NCI-H2171 treated with DMSO at 0.1 percent for 48 hours (cell line): ENCODE measurements around the gene TMEM150A.
"Not testable (repeated sequence)": the region's sequence is repeated elsewhere in the genome, so short reads cannot be mapped to it uniquely, and the experiment has no call there.

ENCODE experiments used
- DNase-seq: peaks from one replicate; lab custom pipeline; 2025; lab: John Stamatoyannopoulos, UW

Gene TMEM150A

DNA sequence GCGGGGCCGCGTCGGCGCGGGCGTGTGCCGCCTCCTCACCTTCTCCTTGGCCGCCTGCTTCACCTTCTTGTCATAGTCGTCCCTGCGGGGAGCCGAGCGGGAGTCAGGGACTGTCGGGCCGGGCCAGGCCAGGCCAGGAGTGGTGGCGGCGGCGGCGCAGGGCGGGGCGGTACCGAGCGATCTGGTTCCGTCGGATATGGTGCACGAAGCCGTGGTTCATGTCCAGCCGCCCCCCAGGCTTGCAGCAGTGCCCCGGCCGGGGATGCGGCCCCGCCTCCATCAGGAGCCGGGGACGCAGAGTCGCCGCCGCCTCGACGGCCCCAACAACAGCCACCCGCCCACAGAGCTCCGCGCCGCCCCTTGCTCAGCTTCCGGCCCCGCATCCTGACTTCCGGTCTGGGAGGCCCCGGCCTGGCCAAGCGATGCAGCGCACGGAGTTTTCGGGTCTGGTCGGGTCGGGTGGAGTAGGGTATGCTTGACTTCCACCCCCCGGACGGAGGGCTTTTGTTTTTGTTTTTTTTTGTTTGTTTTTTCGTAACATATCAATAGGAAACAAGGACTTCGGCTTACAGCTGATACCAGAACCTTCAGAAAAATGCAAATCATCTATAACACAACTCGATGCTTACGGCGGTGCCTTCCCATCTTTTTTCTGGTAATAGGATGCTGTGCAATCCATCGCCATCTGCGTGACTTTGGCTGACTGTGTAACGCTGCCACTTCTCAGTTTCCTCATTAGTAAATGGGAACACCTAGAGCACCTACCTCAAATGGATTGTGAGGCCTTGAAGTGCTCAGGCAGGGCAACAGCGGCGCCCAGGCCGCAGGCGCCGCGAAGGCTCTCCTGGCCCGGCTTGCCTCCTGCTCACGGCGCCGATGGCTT, 9.4 kb upstream of the TMEM150A start, which contains the start of gene C2orf68:
TSS of gene C2orf68 (minus strand) at position 362 of the 883 bp plus-strand sequence. CDS start at position 280, 82 bp downstream.
- DNase-seq, result peak; percentile 92

DNA sequence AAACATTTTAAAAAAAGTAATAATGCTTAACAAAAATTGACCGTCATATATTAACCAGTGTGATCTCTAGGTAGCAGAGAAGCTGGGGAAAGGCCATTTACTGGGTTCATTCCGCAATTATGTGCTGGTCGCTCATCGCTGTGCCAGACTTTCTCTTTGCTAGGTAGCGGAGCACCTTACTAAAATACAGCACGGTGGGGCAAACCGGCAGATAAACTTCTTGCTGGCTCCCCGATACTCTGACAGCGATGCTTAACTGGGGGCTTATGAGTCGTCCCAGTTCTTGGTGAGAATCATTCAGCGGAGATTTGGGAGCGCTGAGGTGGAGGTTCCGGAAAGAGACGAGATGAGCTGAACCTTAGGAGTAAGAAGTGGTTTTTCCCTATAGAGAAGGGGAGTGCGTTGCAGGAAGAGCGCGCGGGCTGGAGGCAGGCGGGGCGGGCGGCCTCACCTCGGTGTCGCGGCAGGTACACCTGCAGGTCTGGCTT, 8.8 kb upstream of the TMEM150A start:
- no peak for DNase-seq

DNA sequence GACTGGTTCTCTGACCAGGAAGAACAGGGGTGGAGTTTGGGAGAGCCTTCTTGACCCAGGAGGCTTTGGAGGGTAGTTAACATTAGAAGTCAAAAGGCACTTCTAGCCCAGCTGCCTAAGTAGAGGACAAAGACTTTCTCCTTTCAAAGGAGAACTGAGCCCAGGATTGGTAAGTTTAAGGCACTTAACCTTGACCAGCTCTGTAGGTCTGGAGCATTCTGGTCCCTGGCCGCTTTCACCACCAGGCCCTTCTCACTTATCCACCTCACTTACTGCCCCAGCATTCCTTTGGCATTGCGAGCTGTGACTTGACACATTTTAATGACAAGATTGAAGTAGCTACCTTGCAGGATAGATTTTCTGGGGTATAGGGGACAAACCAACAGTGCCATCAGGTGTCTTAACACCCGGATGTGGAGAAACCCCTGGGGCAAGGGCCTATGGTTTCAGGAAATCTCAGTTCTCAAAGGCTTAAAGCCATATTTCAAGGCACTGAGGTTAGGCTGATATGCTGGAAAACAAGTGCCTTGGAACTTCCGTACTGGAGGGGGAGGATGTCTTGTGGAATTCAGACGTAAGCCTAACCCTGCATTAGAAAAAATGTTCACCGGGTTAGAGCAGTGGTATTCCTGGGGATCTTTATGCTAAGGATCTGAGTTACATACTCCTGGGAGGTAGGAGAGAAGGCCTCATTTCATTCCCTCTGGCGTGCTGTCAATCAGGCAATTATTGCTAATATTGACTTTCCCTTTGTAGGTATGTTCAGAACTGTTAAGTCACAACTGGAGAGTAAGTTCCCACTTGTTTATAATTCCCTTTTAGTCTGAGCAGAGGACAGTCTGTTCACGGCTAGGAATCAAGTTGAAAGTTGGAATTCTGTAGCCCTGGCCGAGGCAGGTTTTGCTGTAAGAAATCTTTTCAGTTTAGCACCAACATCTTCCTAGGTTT, 5.0 kb upstream of the TMEM150A start:
- no peak for DNase-seq

DNA sequence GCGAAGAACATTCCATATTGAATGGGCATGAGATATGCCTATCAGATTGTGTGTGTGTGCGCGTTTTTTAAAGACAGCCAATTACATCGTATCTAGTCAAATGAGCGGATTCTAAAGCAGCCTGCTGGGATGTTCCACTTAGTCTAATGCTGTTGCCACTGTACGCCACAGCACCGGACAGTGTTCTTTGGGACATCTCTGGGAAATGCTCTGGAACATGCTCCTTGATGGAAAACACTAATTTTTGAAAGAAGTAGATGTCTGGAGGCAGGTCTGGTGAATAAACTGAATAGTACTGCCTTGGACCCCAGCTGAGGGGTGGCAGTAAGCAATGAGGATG, 3.6 kb upstream of the TMEM150A start:
- DNase-seq, result no peak

DNA sequence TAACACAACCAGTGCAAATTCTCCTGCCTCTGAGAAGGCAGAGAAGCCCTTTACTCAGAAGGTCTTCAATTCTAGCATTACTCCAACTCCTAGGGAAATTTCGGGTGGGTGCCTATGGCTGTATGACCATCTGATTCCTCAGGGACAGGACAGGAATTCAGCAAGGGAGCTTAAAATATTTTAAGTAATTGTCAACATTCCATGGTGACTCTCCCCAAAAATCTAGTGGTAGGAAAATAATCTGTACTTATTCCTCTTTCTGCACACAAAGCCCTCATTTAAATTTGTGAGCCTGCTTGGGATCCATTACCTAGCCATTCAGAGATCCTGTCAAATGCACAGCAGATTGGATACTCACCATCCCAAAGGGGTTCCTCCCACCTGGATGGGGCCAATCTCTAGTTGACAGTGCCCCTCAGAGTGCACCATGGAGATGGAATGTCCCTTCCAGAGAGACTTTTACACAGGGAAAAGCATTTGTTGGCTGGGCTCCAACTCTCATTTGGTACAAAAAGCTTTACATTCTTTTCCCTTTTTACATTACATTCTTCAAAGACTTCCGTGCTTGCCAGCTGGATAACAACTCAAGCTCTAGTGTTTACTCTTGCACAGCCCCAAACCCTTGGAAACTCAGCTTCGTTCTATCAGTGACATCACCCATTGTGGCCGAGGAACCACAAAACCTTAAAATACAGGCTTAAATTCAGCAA, 3.1 kb upstream of the TMEM150A start:
- no peak for DNase-seq

DNA sequence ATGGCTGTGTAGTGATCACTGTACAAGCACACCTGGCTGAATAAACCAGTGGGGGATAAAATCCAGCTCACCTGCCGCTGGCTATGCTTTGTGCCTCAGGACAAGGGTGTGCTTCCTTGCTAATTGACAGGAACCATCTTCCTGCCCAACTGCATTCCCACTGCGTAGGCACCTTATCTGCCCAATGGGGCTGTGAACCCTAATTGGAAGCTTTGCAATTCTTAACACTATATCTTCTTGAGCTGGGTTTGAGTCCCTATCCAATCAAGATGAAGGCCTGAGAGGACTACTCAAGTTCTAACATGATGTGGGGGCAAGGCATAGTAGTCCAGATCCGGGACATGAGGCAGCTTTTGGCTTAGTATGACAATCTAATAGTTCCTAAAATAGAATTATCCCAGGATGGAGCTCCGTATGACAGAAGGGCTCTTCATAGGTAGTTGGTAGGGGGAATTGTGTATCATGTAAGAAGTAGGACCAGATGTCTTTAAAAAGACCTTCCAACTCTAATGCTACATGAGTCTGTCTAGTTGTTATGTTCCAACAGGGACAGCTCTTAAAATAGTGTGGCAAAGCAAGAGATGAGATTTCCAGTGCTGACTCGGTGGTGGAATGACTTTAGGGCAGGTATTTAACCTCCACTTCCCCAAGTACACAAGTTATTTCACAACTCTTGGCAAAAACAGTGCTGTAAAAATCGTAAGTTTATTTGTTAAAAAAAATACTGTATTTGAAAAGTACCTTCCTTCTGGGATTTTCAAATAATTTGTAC, 2.3 kb upstream of the TMEM150A start:
- DNase-seq, result no peak

DNA sequence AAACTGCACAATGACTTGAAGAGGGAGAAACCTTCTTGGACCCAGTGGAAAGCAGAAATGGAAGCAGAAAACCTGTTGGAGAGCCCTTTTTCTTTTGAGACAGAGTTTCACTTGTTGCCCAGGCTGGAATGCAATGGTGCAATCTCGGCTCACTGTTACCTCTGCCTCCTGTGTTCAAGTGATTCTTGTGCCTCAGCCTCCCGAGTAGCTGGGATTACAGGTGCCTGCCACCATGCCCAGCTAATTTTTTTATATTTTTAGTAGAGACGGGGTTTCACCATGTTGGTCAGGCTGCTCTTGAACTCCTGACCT, 1.6 kb upstream of the TMEM150A start:
- DNase-seq, result not testable (repeated sequence)

DNA sequence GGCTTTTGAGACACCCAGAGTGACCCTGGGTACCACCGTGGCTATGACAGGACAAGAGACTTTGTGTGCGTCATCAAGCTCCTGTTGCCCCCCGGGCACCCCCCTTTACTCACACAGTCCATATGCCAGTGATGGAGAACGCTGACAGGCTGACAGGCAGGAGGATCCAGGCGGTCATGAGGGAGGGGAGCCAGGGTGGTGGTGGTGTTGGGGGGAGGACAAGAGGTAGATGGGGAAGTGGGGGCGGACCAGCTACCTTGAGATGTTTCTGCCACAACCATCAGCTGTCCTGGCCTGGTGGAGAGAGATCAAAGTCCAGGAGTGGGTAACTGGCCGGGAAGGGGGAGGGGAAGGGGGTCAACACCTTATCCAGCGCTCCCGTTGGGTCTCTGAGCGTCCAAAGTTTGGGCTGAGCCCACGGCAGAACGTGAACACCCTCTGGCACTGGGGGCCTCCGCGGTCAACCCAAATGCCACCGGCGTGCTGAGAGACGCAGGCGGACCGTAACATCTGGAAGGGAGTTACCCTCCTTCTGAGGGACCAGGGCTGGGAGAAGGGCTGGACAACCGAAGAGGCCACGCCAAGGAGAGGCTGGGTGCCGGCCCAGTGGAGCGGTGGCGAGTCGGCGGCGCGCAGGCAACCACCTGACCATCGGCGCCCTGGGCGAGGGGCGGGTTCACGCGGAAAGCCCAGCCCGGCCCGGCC, 575 bp downstream of the TMEM150A start:
- DNase-seq, result no peak

DNA sequence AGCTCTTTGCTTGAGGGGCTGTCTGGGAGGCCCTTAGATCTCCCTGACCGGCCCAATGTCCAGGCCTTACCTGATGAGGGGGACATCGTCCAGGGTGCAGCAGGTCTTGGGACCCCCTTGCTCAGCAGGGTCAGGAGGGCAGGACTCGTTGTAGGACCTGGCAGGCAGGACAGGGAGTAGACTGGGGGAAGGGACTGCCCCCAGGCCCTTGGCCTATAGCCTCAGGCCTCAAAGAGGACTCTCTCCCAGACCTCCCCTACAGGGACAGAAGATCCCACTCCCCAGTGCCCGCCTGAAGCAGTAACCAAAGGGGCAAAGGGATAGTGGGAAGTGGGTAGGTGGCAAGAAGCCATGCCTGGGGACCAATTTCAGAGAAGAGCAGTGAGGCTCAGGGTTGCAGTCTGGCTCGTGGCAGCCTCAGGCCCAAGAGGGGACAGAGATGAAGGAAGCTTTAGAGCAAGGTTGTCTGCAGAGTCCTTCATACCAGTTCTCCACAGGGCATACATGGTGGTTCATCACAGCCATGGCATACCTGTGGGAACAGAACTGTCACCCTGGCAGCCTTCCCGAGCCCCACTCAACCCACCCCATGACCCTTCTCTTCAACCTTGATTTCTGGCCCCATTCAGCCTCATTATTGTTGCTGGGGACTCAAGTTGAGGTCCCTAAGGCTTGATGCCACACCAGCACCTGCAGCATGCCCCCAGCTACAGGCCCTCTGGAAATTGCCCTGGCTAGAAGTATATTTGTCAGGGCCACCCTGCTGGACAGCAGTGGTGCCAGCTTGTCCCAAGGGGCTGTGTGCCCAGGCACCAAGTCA, 1.3 kb downstream of the TMEM150A start:
- no peak for DNase-seq

DNA sequence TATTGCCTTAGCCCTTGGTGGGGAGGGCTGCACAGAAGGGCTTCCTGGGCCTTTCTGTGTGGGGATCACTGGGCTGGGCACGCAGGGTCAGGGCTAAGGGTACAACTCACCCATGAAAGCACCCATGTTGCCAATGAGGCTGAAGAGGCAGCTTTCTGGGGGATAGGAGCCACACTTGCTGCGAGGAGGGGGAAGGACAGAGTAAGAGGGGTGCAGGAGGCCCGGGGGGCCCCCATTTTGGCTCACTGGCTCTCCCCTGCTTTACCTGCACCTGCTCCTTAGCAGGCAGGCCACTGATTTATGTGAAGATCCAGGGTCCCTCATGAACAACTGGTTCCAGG, 2.3 kb downstream of the TMEM150A start:
- DNase-seq, result no peak

DNA sequence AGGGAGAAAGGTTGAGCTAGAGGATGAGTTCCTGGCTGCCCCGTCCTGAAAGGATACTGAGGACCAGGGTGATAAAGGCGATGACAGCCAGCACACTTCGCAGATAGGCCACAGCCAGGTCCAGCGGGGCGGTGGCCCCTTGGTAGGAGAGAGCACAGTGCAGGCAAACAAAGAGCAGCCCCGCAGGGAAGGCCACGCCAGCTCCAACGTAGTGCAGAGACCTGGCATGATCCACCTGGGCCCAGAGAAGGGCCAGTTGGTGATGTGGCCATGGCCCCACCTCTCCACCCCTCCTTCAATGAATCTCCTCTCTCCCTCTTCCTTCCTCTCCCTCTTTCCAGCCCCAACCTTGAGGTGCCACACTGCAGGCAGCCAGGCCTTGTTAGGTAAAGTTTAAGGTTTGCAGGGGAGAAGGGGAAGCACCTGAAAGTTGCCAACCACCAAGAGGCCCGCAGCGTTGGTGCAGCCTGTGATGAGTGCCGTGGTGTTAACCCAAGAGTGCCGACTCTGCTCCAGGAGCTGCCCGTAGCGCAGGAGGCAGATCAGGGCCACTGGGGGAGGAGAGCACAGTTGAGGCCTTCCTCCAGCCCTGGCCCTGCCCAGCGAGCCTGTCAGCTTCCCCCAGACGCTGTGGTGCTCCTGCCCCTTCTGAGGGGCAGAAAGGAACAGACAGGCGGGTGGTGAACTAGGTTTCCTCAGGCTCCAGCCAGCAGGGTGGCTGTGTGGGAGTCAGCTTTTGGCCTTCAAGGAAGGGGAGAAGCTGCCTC, 2.8 kb downstream of the TMEM150A start:
- DNase-seq, result no peak

DNA sequence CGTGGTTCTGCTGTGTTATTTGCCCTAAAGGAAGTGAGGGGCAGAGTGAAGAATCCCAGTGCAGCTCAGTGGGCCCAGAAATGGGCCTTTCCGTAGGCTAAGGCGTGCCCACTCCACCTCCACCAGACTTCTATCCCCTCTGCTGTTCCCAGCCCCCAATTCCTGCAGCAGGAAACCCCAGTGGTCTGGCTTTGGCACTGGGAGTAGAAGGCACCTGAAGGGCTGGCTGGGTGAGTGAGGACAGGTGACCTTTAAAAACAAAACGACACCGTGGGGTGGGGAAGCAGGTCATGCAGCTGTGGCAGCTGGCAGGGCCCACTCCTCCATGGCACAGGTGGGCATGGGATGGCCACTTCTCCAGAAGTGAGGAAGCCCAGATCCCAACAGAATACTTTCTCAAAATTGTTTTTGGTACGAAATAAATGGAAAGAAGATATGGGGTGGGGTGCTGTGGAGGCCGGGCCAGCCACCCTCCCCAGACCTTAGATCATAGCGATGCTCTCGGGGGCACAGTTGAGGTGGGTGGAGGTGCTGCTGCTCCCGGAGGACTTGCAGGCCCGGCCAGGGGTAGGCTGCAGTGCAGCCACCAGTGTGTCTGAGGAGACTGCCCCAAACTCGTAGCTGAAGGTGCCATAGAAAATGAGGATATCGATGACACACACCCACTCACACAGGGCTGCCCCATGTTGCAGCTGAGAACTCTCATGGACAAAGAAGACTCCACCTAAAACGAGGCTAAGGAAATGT, 3.7 kb downstream of the TMEM150A start:
- DNase-seq, result no peak

DNA sequence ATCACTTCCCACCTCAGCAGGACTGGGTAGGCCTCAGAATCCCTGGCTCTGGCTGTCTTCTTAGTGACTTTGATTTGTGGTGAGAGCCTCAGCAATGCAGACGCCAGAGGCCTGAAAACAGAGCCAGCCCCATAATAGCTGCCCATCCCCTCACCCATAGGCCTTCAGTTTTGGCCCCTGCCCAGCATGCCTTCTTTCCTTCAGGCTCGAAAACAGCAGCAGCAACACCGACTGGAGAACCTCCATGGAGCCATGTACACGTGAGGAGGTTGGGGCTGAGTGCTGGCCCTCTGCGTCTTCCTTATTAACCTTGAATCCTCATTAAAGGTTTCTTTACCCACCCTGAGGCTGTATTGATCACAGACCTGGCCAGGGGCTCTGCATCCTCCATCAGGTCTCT, 5.3 kb downstream of the TMEM150A start:
- no peak for DNase-seq

DNA sequence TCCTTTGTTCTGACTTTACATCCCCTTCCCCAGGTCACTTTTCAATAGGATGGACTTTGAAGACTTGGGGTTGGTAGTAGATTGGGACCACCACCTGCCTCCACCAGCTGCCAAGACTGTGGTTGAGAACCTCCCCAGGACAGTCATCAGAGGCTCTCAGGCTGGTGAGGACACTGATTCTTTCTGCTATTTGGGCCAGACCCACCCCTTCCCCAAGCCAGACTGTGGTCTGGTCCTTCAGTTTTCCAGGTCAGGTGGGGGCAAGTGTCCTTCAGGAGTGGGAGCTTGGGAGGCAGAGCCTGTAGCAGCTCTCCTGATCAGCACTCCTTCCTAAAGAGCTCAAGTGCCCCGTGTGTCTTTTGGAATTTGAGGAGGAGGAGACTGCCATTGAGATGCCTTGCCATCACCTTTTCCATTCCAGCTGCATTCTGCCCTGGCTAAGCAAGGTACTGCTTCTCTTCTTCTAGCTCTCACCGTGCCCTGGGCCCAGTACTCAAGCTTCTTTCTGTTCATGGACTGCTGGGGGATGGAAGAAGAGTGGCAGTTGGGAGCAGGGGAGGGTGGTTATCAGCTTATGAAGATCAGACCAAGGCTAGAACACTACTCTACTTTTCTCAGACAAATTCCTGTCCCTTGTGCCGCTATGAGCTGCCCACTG, 5.9 kb downstream of the TMEM150A start:
- DNase-seq, result no peak

DNA sequence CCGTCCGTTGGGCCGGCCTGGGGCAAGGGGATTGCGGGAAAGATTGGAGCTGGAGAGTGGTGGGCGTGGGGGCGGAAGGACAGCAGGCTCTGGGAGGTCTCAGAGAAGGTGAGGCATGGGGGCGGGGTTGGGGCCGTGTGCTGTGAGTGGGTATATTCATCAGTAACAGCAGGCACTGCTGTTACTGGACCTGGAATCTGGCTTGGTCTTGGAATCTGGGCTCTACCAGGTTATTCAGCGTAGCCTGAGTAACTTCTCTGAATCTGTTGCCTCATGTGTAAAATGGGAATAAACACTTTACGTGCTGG, 6.5 kb downstream of the TMEM150A start:
- no peak for DNase-seq

DNA sequence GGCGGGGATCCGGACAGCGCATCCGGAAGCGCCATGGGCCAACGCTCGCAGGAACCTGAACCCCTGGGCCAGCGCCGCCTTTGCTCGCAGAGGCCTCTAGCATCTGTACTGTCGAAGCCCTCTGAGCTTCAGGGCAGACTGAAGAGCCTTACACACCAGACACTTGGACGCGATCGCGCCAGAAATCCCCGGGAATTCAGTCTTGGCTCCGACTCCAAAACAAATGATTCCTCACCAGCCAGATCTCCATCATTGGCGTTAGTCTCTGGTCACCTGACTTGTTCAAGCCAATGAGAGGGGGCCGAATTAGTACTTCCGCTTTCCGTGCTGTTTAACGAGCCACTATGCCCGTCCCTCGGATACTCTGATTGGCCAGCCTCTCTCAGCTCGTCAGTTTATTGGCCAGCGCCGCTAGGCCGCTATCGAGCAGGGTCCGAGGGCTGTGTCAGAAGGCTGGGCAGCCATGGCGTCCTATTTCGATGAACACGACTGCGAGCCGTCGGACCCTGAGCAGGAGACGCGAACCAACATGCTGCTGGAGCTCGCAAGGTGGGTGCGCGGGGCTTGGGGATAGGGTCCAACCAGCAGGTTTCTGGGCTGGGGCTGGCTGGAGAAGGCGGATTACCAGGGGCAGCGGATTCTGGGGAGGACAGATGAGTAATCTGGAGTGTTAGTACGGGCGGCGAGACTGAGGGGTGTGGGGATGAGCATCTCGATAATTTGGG, 7.0 kb downstream of the TMEM150A start, which contains the start of gene RNF181:
TSS of gene RNF181 (plus strand) at position 445 of the 725 bp plus-strand sequence. CDS start at position 464, 19 bp downstream.
- peak; percentile 99 for DNase-seq

DNA sequence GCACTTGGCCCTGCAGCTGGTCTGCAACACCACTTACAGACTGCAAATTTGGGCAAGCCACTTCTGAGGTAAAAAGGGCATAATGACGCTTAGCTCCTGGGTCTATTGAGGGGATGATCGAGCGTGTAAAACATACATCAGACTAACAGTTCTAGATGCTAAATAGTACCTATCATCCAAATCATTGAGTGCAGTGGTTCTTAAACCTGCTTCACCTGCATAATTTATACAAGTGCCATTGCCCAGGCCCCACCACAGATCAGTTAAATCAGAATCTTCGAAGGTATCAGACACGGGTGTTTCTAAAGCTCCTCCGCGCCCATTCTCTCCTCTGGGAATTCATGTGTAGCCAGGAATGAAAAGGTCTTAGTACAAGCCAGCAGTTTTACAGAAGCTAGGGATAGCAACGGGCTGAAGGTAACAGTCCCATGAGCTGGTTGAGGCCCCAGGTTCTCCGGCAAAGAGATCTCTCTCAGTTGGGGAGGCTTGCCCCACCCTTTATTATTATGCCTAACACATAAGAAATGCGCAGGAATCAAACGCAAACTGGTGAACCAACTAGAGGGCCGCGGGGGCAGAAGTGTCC, 7.7 kb downstream of the TMEM150A start:
- DNase-seq, result no peak
